ENCODE data around the gene METTL3.

METTL3 gene

GRCh38 chr14:21476925-21477681 lies 34.0 kb downstream of the METTL3 start, which contains the start of the genes RAB2B and TOX4:
TSS of gene RAB2B (minus strand) at chr14:21476959. CDS start at chr14:21476872, 87 bp downstream.
TSS of gene TOX4 (plus strand) at chr14:21477195. CDS start at chr14:21477279, 84 bp downstream.
- peaks cover 25% of the 10 kb centered on the region for H3K36me3 Mint-ChIP-seq

DNA sequence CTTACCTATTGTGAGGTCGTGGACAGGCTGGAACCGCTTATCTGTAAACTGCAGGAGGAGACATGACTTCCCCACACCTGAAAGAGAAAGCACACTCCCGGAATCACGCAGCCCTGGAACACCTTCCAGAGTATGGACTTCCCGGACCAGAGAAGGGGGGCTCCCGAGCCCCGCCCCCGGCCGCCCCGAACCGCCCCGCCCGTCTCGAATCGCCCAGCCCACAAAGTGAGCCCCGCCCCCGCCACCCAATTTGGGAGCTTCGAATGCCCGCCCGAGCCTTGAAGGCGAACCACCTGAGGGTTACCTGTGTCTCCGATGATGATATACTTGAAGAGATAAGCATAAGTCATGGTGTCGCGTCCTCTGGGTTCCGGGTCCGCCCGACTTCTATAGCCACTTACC lies 34.6 kb downstream of the METTL3 start:
- Mint-ChIP-seq H3K27ac (peak overlapping the region; percentile 98), H3K36me3 (peaks cover 25% of the 10 kb centered on the region), H3K27me3 (no peaks in the 10 kb centered on the region), H3K9me3 (no peaks in the 10 kb centered on the region), H3K4me1 (peaks cover 40% of the 10 kb centered on the region), H3K4me3 (peak overlapping the region; percentile 99)
- DNase-seq, result peak; percentile 87
- CTCF ChIA-PET, result interaction anchor here (1.4 to 3.6 kb wide), 3 partner anchors 10 to 39 kb away, joined by 5 to 17 read pairs (median 5); partner anchors contain the start of gene CHD8

More at GRCh38 chr14:21476925-21477681, 34.0 kb downstream of the METTL3 start, which contains the start of the genes RAB2B and TOX4:
- no peaks in the 10 kb centered on the region for H3K27me3 Mint-ChIP-seq
- H3K9me3 Mint-ChIP-seq, result no peaks in the 10 kb centered on the region
- H3K27ac Mint-ChIP-seq, result peak within 1 kb of the TSS; percentile 98
- peaks cover 40% of the 10 kb centered on the region for H3K4me1 Mint-ChIP-seq
- peak; percentile 97 for DNase-seq
- peak within 1 kb of the TSS; percentile 99 for H3K4me3 Mint-ChIP-seq
- CTCF ChIA-PET, result interaction anchor here (0.9 to 3.6 kb wide), 10 partner anchors 10 to 79 kb away, joined by 3 to 17 read pairs (median 5); partner anchors contain the start of genes CHD8 and METTL3

DNA sequence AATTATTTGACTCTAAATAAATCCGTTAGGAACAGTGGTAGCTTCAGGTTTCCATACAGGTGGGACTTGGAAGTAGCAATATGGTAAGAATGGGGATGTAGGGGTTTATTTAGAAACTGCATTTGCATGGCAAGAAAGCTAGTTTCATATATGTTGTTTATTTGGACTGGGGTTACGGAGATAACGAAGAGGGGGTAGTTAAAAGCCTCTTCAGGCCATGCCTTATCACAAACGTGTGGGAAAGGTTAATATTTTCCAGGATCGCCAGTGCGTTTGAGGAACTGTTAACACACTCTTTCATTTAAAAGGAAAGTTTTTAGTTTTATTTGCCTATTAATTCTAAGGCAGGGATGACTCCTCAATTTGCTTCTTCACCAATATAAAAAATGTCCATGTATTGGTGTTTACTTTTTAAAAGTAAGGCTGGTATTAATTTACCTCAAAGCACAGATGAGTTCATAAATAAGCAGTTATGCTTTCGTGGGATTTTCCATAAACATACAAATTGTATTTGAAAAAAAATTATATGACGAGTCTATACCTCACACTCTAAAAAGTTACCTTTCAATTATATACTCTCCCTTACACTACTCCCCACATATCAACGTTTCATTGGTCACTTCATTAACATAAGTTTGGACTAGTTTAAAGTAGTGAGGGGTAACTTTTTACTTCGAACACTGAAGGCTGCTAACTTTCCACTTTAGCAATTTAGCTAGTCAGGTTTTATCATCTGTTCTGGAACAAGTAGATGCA lies 35.2 kb downstream of the METTL3 start:
- Mint-ChIP-seq H3K36me3 (peaks cover 23% of the 10 kb centered on the region), H3K27ac (peak overlapping the region; percentile 98)
- CTCF ChIA-PET, result interaction anchor here (1.4 to 3.6 kb wide), 3 partner anchors 9 to 39 kb away, joined by 5 to 17 read pairs (median 5); partner anchors contain the start of gene CHD8

DNA sequence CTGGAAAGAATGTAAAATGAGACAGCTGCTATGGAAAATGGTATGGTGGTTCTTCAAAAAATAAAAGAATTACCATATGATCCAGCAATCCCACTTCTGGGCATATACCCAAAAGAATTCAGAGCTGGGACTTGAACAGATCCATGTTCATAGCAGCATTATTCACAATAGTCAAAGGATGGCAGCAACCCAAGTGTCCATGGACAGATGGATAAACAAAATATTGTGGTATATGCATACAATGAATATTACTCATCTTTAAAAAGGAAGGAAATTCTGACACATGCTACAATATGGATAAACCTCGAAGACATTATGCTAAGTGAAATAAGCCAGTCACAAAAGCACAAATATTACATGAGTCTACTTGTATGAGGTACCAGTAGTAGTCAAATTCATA lies 43.5 kb downstream of the METTL3 start:
- CTCF ChIA-PET, result no interaction called here
- peaks cover 22% of the 10 kb centered on the region for H3K36me3 Mint-ChIP-seq
- DNase-seq, result no peak
- H3K9me3 Mint-ChIP-seq, result no peaks in the 10 kb centered on the region
- H3K4me1 Mint-ChIP-seq, result no peaks in the 10 kb centered on the region
- no peak overlapping the region for H3K27ac Mint-ChIP-seq
- no peak overlapping the region for H3K4me3 Mint-ChIP-seq
- H3K27me3 Mint-ChIP-seq, result no peaks in the 10 kb centered on the region

More for the DNA sequence above, 35.2 kb downstream of the METTL3 start:
- DNase-seq, result no peak
- H3K27me3 Mint-ChIP-seq, result no peaks in the 10 kb centered on the region
- no peaks in the 10 kb centered on the region for H3K9me3 Mint-ChIP-seq
- peak overlapping the region; percentile 99 for H3K4me3 Mint-ChIP-seq
- peaks cover 40% of the 10 kb centered on the region for H3K4me1 Mint-ChIP-seq

- Mint-ChIP-seq H3K4me3 (peak within 1 kb of the TSS; percentile 93), H3K36me3 (peaks cover 33% of the 10 kb centered on the region), H3K4me1 (peaks cover 37% of the 10 kb centered on the region), H3K9me3 (no peaks in the 10 kb centered on the region), H3K27ac (peak within 1 kb of the TSS; percentile 99), H3K27me3 (no peaks in the 10 kb centered on the region)
- peak; percentile 100 for DNase-seq
- CTCF ChIA-PET, result interaction anchor here (0.9 to 2.5 kb wide), 11 partner anchors 10 to 214 kb away, joined by 3 to 17 read pairs (median 4); partner anchors contain the start of genes RAB2B and TOX4
These were observed 55.0 kb downstream of the METTL3 start, which contains the start of gene CHD8 for GRCh38 chr14:21455912-21456667. TSS of gene CHD8 (minus strand) at chr14:21456123. CDS start at chr14:21431643, 24,480 bp downstream.

DNA sequence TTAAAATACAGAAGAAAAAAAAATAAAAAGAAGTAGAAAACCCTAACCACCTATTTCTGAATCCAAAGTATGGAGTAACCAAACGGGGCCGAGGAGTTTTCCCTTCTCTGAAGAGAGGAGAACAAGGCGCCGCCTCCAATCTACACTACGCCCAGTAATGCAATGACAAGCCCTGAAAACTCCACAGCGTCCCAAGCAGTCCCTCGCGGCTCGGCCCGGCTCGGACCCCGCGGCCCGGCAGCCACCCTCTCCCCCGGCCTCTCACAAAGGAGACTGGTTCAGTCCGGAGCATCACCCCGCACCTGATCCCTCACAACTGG lies 55.6 kb downstream of the METTL3 start:
- no peak for DNase-seq
- Mint-ChIP-seq H3K4me3 (peak overlapping the region; percentile 93), H3K9me3 (no peaks in the 10 kb centered on the region), H3K27ac (peak overlapping the region; percentile 99), H3K4me1 (peaks cover 41% of the 10 kb centered on the region), H3K36me3 (peaks cover 30% of the 10 kb centered on the region), H3K27me3 (no peaks in the 10 kb centered on the region)
- CTCF ChIA-PET, result interaction anchor here (0.8 to 2.5 kb wide), 10 partner anchors 11 to 213 kb away, joined by 3 to 17 read pairs (median 4); partner anchors contain the start of genes RAB2B and TOX4

DNA sequence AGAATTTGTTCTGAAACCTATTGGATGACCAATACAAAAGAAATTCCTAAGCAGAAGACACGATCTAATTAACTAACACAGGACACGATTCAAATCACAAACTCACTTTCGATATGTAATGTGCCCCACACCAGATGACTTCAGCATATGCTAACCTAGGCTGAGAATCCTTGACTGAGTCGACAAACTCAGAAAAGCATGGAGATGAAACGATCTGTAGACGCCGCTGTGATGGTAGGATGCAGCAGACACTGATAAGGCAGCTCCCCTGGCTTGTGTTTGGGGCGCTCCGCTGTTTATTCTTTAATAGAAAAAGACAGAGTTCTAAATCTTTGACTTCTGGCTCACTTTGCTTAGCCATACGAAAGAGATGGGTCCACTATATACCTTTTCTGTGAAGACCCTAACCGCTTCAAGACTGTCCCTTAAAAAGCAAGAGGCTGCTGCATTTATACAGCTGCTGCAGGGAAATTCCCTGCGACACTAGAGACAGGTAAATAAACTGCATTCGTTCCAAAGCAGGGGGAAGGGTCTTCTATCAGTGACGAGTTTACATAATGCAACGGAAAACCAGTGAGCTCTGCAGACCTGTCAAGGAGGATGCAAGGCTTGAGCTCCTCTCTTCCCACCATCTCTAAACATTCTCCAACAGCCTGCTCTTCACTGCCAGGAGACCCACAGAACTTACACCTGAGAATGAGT lies 56.1 kb downstream of the METTL3 start:
- CTCF ChIA-PET, result interaction anchor here (0.6 to 2.5 kb wide), 7 partner anchors 10 to 44 kb away, joined by 3 to 17 read pairs (median 3); partner anchors contain the start of genes RAB2B and TOX4
- peak overlapping the region; percentile 93 for H3K4me3 Mint-ChIP-seq
- DNase-seq, result peak; percentile 25
- H3K4me1 Mint-ChIP-seq, result peaks cover 46% of the 10 kb centered on the region
- H3K27ac Mint-ChIP-seq, result peak overlapping the region; percentile 99
- no peaks in the 10 kb centered on the region for H3K9me3 Mint-ChIP-seq
- H3K36me3 Mint-ChIP-seq, result peaks cover 29% of the 10 kb centered on the region
- H3K27me3 Mint-ChIP-seq, result no peaks in the 10 kb centered on the region

DNA sequence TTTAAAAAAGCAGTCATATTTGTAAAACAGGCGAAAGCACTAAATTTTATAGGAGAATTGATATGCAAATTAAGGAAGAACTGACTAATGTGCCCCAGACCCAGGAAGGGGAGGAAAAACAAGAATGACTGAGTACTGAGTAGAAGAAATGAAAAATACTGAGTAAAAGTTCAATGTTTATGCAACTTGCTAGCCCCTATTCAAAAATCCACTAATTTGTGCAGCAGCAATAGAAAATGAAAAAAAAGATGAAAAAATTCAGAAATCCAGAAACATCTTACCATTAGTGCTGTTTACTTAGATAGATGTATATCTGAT lies 61.3 kb downstream of the METTL3 start:
- H3K27ac Mint-ChIP-seq, result no peak overlapping the region
- no peaks in the 10 kb centered on the region for H3K27me3 Mint-ChIP-seq
- CTCF ChIA-PET, result interaction anchor here (0.7 to 1.0 kb wide), 3 partner anchors 14 to 28 kb away, joined by 3 to 5 read pairs (median 3); no protein-coding TSS in a partner anchor
- DNase-seq, result no peak
- H3K9me3 Mint-ChIP-seq, result no peaks in the 10 kb centered on the region
- no peak overlapping the region for H3K4me3 Mint-ChIP-seq
- peaks cover 50% of the 10 kb centered on the region for H3K4me1 Mint-ChIP-seq
- H3K36me3 Mint-ChIP-seq, result peaks cover 25% of the 10 kb centered on the region
